ENCODE measurements around the gene PTOV1.

The PTOV1 gene

GRCh38 chr19:49850487-49851342 is at the start of gene PTOV1:
TSS of gene PTOV1 (plus strand) at chr19:49851159.
- peaks cover 53% of the 10 kb centered on the region for H3K4me1 ChIP-seq (ENCODE audit: low read depth, poor library complexity, severe bottlenecking)
- TF ChIP-seq, protein P1, sequence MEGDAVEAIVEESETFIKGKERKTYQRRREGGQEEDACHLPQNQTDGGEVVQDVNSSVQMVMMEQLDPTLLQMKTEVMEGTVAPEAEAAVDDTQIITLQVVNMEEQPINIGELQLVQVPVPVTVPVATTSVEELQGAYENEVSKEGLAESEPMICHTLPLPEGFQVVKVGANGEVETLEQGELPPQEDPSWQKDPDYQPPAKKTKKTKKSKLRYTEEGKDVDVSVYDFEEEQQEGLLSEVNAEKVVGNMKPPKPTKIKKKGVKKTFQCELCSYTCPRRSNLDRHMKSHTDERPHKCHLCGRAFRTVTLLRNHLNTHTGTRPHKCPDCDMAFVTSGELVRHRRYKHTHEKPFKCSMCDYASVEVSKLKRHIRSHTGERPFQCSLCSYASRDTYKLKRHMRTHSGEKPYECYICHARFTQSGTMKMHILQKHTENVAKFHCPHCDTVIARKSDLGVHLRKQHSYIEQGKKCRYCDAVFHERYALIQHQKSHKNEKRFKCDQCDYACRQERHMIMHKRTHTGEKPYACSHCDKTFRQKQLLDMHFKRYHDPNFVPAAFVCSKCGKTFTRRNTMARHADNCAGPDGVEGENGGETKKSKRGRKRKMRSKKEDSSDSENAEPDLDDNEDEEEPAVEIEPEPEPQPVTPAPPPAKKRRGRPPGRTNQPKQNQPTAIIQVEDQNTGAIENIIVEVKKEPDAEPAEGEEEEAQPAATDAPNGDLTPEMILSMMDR (conservative IDR thresholded peaks at IDR 0.05; ENCODE audit: low read depth, low read length) = no peak
- peak within 1 kb of the TSS; percentile 87 for H3K27ac ChIP-seq
- peak within 1 kb of the TSS; percentile 94 for H3K9ac ChIP-seq
- peak within 1 kb of the TSS; percentile 58; the same call in 1 of the 2 replicates for H3K4me2 ChIP-seq
- peak within 1 kb of the TSS; percentile 92 for H2AFZ ChIP-seq (ENCODE audit: low read depth)
- no peaks in the 10 kb centered on the region for H3K27me3 ChIP-seq (ENCODE audit: insufficient read depth, low read depth)
- no peaks in the 10 kb centered on the region for H4K20me1 ChIP-seq (ENCODE audit: insufficient read depth)
- peaks cover 35% of the 10 kb centered on the region for H3K79me2 ChIP-seq (ENCODE audit: insufficient read depth, low read depth)
- no peak within 1 kb of the TSS for H3K4me3 ChIP-seq (IDR thresholded peaks at IDR 0.05; ENCODE audit: insufficient read depth, low read depth, low read length)
- H3K36me3 ChIP-seq (ENCODE audit: insufficient read depth) = no peaks in the 10 kb centered on the region

DNA sequence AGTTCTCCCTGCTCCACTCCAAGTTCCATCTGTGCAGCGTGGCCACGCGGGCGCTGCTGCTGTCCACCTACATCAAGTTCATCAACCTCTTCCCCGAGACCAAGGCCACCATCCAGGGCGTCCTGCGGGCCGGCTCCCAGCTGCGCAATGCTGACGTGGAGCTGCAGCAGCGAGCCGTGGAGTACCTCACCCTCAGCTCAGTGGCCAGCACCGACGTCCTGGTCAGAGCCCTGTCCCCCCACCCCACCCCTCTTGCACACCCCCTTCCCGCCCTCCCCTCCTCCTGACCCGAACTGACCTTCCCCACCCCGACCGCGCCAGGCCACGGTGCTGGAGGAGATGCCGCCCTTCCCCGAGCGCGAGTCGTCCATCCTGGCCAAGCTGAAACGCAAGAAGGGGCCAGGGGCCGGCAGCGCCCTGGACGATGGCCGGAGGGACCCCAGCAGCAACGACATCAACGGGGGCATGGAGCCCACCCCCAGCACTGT is 49.5 kb upstream of the PTOV1 start:
- no peaks in the 10 kb centered on the region for H3K79me2 ChIP-seq (ENCODE audit: insufficient read depth, low read depth)
- TF ChIP-seq, protein P1 (conservative IDR thresholded peaks at IDR 0.05; ENCODE audit: low read depth, low read length) = no peak
- no peak overlapping the region for H3K27ac ChIP-seq
- no peaks in the 10 kb centered on the region for H3K27me3 ChIP-seq (ENCODE audit: insufficient read depth, low read depth)
- no peaks in the 10 kb centered on the region for H4K20me1 ChIP-seq (ENCODE audit: insufficient read depth)
- H3K4me2 ChIP-seq = no peak overlapping the region
- H2AFZ ChIP-seq (ENCODE audit: low read depth) = no peak overlapping the region
- no peak overlapping the region for H3K9ac ChIP-seq
- H3K4me1 ChIP-seq (ENCODE audit: low read depth, poor library complexity, severe bottlenecking) = no peaks in the 10 kb centered on the region
- H3K4me3 ChIP-seq (IDR thresholded peaks at IDR 0.05; ENCODE audit: insufficient read depth, low read depth, low read length) = no peak overlapping the region
- H3K36me3 ChIP-seq (ENCODE audit: insufficient read depth) = no peaks in the 10 kb centered on the region

GRCh38 chr19:49801966-49802661 is 48.8 kb upstream of the PTOV1 start:
- no peak overlapping the region for H2AFZ ChIP-seq (ENCODE audit: low read depth)
- H4K20me1 ChIP-seq (ENCODE audit: insufficient read depth) = no peaks in the 10 kb centered on the region
- H3K4me3 ChIP-seq (IDR thresholded peaks at IDR 0.05; ENCODE audit: insufficient read depth, low read depth, low read length) = no peak overlapping the region
- H3K4me1 ChIP-seq (ENCODE audit: low read depth, poor library complexity, severe bottlenecking) = no peaks in the 10 kb centered on the region
- H3K9ac ChIP-seq = no peak overlapping the region
- TF ChIP-seq, protein P1 (conservative IDR thresholded peaks at IDR 0.05; ENCODE audit: low read depth, low read length) = no peak
- H3K36me3 ChIP-seq (ENCODE audit: insufficient read depth) = no peaks in the 10 kb centered on the region
- H3K79me2 ChIP-seq (ENCODE audit: insufficient read depth, low read depth) = no peaks in the 10 kb centered on the region
- H3K4me2 ChIP-seq = no peak overlapping the region
- H3K27ac ChIP-seq = no peak overlapping the region
- no peaks in the 10 kb centered on the region for H3K27me3 ChIP-seq (ENCODE audit: insufficient read depth, low read depth)

GRCh38 chr19:49802836-49803528 is 48.0 kb upstream of the PTOV1 start:
- no peaks in the 10 kb centered on the region for H3K79me2 ChIP-seq (ENCODE audit: insufficient read depth, low read depth)
- H3K27ac ChIP-seq = no peak overlapping the region
- no peaks in the 10 kb centered on the region for H3K27me3 ChIP-seq (ENCODE audit: insufficient read depth, low read depth)
- no peaks in the 10 kb centered on the region for H4K20me1 ChIP-seq (ENCODE audit: insufficient read depth)
- H3K4me3 ChIP-seq (IDR thresholded peaks at IDR 0.05; ENCODE audit: insufficient read depth, low read depth, low read length) = no peak overlapping the region
- TF ChIP-seq, protein P1 (conservative IDR thresholded peaks at IDR 0.05; ENCODE audit: low read depth, low read length) = no peak
- no peak overlapping the region for H3K9ac ChIP-seq
- H3K4me2 ChIP-seq = no peak overlapping the region
- no peaks in the 10 kb centered on the region for H3K4me1 ChIP-seq (ENCODE audit: low read depth, poor library complexity, severe bottlenecking)
- no peaks in the 10 kb centered on the region for H3K36me3 ChIP-seq (ENCODE audit: insufficient read depth)
- H2AFZ ChIP-seq (ENCODE audit: low read depth) = no peak overlapping the region
